Fibroblast of mammary gland (primary cell): Measurements from ENCODE around the gene RAB30.

Experiments used
- DNase-seq: peaks from one replicate; pipeline ENCODE4 v3.0.0-alpha.2; 2010; ENCODE audit warnings: low read depth
- H3K4me3 ChIP-seq: 2 replicates; pipeline ENCODE4 v1.5.1; 2011; ENCODE audit warnings: low read depth, mild to moderate bottlenecking, low read length, moderate library complexity; ENCODE audit not compliant: control insufficient read depth
- TF ChIP-seq, protein P1 (sequence below): conservative IDR thresholded peaks from 2 replicates; pipeline ENCODE4 v1.5.1; 2011; ENCODE audit warnings: low read depth, low read length, inconsistent platforms; ENCODE audit not compliant: control insufficient read depth, insufficient read depth

Gene RAB30

DNA sequence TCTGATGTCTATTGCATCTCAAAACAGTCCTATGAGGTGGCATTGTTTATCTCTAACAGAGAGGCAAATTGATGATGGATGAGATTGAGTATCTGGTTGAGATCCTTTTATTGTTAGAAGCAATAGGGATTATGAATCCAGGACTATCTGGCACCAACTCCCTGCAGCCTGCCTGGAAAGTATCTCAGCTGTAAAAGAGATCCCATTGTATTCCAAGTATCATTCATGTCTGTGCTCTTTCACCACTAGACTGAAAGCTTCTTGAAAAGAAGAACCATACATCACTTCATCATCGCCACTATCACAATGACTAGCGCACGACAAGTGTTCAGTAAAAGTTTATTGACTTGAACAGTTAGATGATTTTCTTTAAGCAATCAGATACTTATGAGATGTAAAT, 43.3 kb upstream of the RAB30 start:
- no peak for DNase-seq
- TF ChIP-seq, protein P1, sequence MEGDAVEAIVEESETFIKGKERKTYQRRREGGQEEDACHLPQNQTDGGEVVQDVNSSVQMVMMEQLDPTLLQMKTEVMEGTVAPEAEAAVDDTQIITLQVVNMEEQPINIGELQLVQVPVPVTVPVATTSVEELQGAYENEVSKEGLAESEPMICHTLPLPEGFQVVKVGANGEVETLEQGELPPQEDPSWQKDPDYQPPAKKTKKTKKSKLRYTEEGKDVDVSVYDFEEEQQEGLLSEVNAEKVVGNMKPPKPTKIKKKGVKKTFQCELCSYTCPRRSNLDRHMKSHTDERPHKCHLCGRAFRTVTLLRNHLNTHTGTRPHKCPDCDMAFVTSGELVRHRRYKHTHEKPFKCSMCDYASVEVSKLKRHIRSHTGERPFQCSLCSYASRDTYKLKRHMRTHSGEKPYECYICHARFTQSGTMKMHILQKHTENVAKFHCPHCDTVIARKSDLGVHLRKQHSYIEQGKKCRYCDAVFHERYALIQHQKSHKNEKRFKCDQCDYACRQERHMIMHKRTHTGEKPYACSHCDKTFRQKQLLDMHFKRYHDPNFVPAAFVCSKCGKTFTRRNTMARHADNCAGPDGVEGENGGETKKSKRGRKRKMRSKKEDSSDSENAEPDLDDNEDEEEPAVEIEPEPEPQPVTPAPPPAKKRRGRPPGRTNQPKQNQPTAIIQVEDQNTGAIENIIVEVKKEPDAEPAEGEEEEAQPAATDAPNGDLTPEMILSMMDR: no peak
- H3K4me3 ChIP-seq: no peak overlapping the region

GRCh38 chr11:83112886-83113285, 41.2 kb upstream of the RAB30 start:
- DNase-seq: peak; percentile 6
- TF ChIP-seq, protein P1: no peak
- no peak overlapping the region for H3K4me3 ChIP-seq

DNA sequence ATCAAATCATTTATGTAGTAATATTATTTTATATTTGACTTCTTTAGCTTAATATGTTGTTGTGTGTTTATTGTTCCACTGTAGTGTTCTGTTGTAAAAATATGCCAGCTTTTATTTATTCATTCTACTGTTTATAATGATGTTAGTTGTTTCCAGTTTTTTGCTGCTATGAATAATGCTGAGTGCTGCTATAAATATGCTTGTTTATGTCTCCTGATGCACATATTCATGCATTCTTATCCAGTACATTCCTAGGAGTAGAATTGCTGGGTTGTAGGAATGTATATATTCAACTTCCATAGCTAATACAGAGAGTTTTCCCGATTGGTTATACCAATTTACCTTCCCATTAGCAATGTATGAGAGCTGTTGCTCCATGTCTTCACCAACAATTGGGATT, 33.5 kb upstream of the RAB30 start:
- H3K4me3 ChIP-seq: no peak overlapping the region
- DNase-seq: no peak

GRCh38 chr11:83102834-83103233, 31.1 kb upstream of the RAB30 start:
- no peak overlapping the region for H3K4me3 ChIP-seq
- TF ChIP-seq, protein P1: no peak
- no peak for DNase-seq

More for the DNA sequence above, 33.5 kb upstream of the RAB30 start:
- TF ChIP-seq, protein P1: no peak

GRCh38 chr11:83097429-83098075, 25.9 kb upstream of the RAB30 start:
- TF ChIP-seq, protein P1: no peak
- peak; percentile 37 for DNase-seq
- H3K4me3 ChIP-seq: no peak overlapping the region

- no peak overlapping the region for H3K4me3 ChIP-seq
- DNase-seq: no peak
- TF ChIP-seq, protein P1: no peak
Observed at GRCh38 chr11:83093634-83094033, 21.9 kb upstream of the RAB30 start.
